H9 (cell line): Measurements from ENCODE around the gene ATP8B2. TPM values are rescaled to one million over a fixed set of nuclear protein-coding genes. Genes with fewer than 3 reads are reported as not detected.

Experiments
- DNase-seq: peaks from one replicate; pipeline ENCODE4 v3.0.0-alpha.2; 2017
- H2AFZ ChIP-seq: one replicate; pipeline ENCODE4 v1.6.1; 2013; ENCODE audit warnings: mild to moderate bottlenecking, low read length, control low read depth, moderate library complexity
- H2AK5ac ChIP-seq: 2 replicates; pipeline ENCODE4 v1.6.1; 2013; ENCODE audit warnings: low read length, control low read depth, mixed read lengths; ENCODE audit not compliant: insufficient read length
- H2BK120ac ChIP-seq: one replicate; pipeline ENCODE4 v1.6.1; 2013; ENCODE audit warnings: low read depth, mild to moderate bottlenecking, low read length, control low read depth, inconsistent platforms; ENCODE audit not compliant: poor library complexity, severe bottlenecking
- H2BK12ac ChIP-seq: 2 replicates; pipeline ENCODE4 v1.6.1; 2013; ENCODE audit warnings: low read length, control low read depth, mixed read lengths, low read depth; ENCODE audit not compliant: insufficient read length
- H2BK15ac ChIP-seq: 2 replicates; pipeline ENCODE4 v1.6.1; 2013; ENCODE audit warnings: low read depth, low read length, control low read depth
- H2BK20ac ChIP-seq: one replicate; pipeline ENCODE4 v1.6.1; 2013; ENCODE audit warnings: low read depth, mild to moderate bottlenecking, low read length, control low read depth, inconsistent platforms; ENCODE audit not compliant: poor library complexity, severe bottlenecking
- H2BK5ac ChIP-seq: 2 replicates; pipeline ENCODE4 v1.6.1; 2013; ENCODE audit warnings: low read length, control low read depth, mixed read lengths; ENCODE audit not compliant: insufficient read length
- H3K14ac ChIP-seq: 2 replicates; pipeline ENCODE4 v1.6.1; 2013; ENCODE audit warnings: low read length, control low read depth; ENCODE audit not compliant: insufficient read depth
- H3K18ac ChIP-seq: 2 replicates; pipeline ENCODE4 v1.6.1; 2013; ENCODE audit warnings: low read depth, mild to moderate bottlenecking, mixed read lengths, low read length, control low read depth; ENCODE audit not compliant: insufficient read length
- H3K23ac ChIP-seq: 2 replicates; pipeline ENCODE4 v1.6.1; 2013; ENCODE audit warnings: low read length, control low read depth, mixed read lengths, low read depth; ENCODE audit not compliant: insufficient read length
- H3K23me2 ChIP-seq: 2 replicates; pipeline ENCODE4 v1.6.1; 2013; ENCODE audit warnings: low read depth, mild to moderate bottlenecking, mixed read lengths, low read length, control low read depth; ENCODE audit not compliant: insufficient read length, poor library complexity, severe bottlenecking
- H3K27ac ChIP-seq: 2 replicates; pipeline ENCODE4 v1.5.1; 2013; ENCODE audit warnings: low read length, control low read depth, mixed read lengths, low read depth; ENCODE audit not compliant: insufficient read length
- H3K27me3 ChIP-seq: 2 replicates; pipeline ENCODE4 v1.6.1; 2013; ENCODE audit warnings: low read length, control low read depth, inconsistent platforms; ENCODE audit not compliant: insufficient read depth
- H3K4ac ChIP-seq: 2 replicates; pipeline ENCODE4 v1.6.1; 2013; ENCODE audit warnings: low read depth, mild to moderate bottlenecking, control low read depth, inconsistent platforms, low read length, moderate library complexity
- H3K4me1 ChIP-seq: 2 replicates; pipeline ENCODE4 v1.6.1; 2013; ENCODE audit warnings: low read length, control low read depth, inconsistent platforms; ENCODE audit not compliant: insufficient read depth
- H3K4me2 ChIP-seq: 2 replicates; pipeline ENCODE4 v1.6.1; 2013; ENCODE audit warnings: low read length, control low read depth, mixed read lengths; ENCODE audit not compliant: insufficient read length, insufficient read depth
- H3K56ac ChIP-seq: 2 replicates; pipeline ENCODE4 v1.6.1; 2013; ENCODE audit warnings: low read depth, mild to moderate bottlenecking, mixed read lengths, low read length, control low read depth; ENCODE audit not compliant: insufficient read length
- H3K79me1 ChIP-seq: 2 replicates; pipeline ENCODE4 v1.6.1; 2013; ENCODE audit warnings: low read depth, mild to moderate bottlenecking, moderate library complexity, low read length, control low read depth, inconsistent platforms; ENCODE audit not compliant: insufficient read depth, poor library complexity, severe bottlenecking
- H3K79me2 ChIP-seq: 2 replicates; pipeline ENCODE4 v1.6.1; 2013; ENCODE audit warnings: low read length, control low read depth, inconsistent platforms; ENCODE audit not compliant: insufficient read depth
- H3K9ac ChIP-seq: 2 replicates; pipeline ENCODE4 v1.6.1; 2013; ENCODE audit warnings: low read length, control low read depth, mixed read lengths; ENCODE audit not compliant: insufficient read length; ENCODE audit errors: extremely low read depth
- H3K9me3 ChIP-seq: one replicate; pipeline ENCODE4 v1.6.1; 2013; ENCODE audit warnings: low read depth, low read length, inconsistent platforms; ENCODE audit not compliant: control insufficient read depth
- H3T11ph ChIP-seq: one replicate; pipeline ENCODE4 v1.6.1; 2013; ENCODE audit warnings: mild to moderate bottlenecking, low read length, control low read depth, inconsistent platforms
- H4K20me1 ChIP-seq: one replicate; pipeline ENCODE4 v1.6.1; 2013; ENCODE audit not compliant: control insufficient read depth, insufficient read length, insufficient read depth
- H4K5ac ChIP-seq: 2 replicates; pipeline ENCODE4 v1.6.1; 2013; ENCODE audit warnings: low read depth, mild to moderate bottlenecking, mixed read lengths, low read length, control low read depth; ENCODE audit not compliant: insufficient read length
- H4K8ac ChIP-seq: replicated peaks from 2 replicates; pipeline ENCODE4 v1.6.1; 2013; ENCODE audit warnings: low read length, control low read depth, mixed read lengths, low read depth; ENCODE audit not compliant: insufficient read length
- H4K91ac ChIP-seq: 2 replicates; pipeline ENCODE4 v1.6.1; 2013; ENCODE audit warnings: low read depth, mild to moderate bottlenecking, moderate library complexity, mixed read lengths, low read length, control low read depth; ENCODE audit not compliant: insufficient read length
- H3K27ac Mint-ChIP-seq, 3 experiments: 2 replicates in 2 of 3; 3 replicates in 1 of 3; pipeline ENCODE4 v1.8.0; 2020 to 2021; ENCODE audit warnings: mixed read lengths in 3 of 3, mild to moderate bottlenecking in 1 of 3, moderate library complexity in 1 of 3
- H3K27me3 Mint-ChIP-seq: 2 replicates; pipeline ENCODE4 v1.8.0; 2021; ENCODE audit warnings: low read depth, mild to moderate bottlenecking, moderate library complexity, mixed read lengths
- H3K36me3 Mint-ChIP-seq, 3 experiments: 2 replicates in 2 of 3; 3 replicates in 1 of 3; pipeline ENCODE4 v1.8.0; 2020 to 2021; ENCODE audit warnings: low read depth in 3 of 3, mixed read lengths in 3 of 3; ENCODE audit not compliant: insufficient read depth in 1 of 3
- H3K4me1 Mint-ChIP-seq, 2 experiments: 2 replicates each; pipeline ENCODE4 v1.8.0; 2020; ENCODE audit warnings: mixed read lengths in 2 of 2
- H3K4me3 Mint-ChIP-seq, 2 experiments: 2 replicates in 1 of 2; 3 replicates in 1 of 2; pipeline ENCODE4 v1.8.0; 2020 to 2021; ENCODE audit warnings: mild to moderate bottlenecking in 2 of 2, mixed read lengths in 2 of 2, moderate library complexity in 1 of 2
- H3K9me3 Mint-ChIP-seq, 2 experiments: 2 replicates in 1 of 2; 3 replicates in 1 of 2; pipeline ENCODE4 v1.8.0; 2020; ENCODE audit warnings: mild to moderate bottlenecking in 2 of 2, mixed read lengths in 2 of 2, moderate library complexity in 1 of 2
- WGBS: extraction: QIAGEN DNeasy Blood & Tissue Kit; methylation state at CpG from one replicate; pipeline ENCODE4 v1.1.7; 2013; ENCODE audit warnings: missing lambda C conversion rate, low lambda C conversion rate, mixed read lengths; ENCODE audit not compliant: insufficient read length; ENCODE audit errors: extremely low coverage; 5-methylcytosine and 5-hydroxymethylcytosine counted together
- total RNA-seq: library from RNA; stranded (reverse); gene quantifications from 2 replicates; pipeline ENCODE4 v1.2.1, GENCODE V29; 2021
- TF ChIP-seq, protein P1 (sequence below): fragments of 200-600 bp; sonication (generic); conservative IDR thresholded peaks from 3 replicates; pipeline ENCODE4 v1.8.0; 2021; ENCODE audit warnings: antibody characterized with exemption, mild to moderate bottlenecking

The ATP8B2 gene
- total RNA-seq, 1 experiment from 2014 or later = 37.6 TPM

DNA sequence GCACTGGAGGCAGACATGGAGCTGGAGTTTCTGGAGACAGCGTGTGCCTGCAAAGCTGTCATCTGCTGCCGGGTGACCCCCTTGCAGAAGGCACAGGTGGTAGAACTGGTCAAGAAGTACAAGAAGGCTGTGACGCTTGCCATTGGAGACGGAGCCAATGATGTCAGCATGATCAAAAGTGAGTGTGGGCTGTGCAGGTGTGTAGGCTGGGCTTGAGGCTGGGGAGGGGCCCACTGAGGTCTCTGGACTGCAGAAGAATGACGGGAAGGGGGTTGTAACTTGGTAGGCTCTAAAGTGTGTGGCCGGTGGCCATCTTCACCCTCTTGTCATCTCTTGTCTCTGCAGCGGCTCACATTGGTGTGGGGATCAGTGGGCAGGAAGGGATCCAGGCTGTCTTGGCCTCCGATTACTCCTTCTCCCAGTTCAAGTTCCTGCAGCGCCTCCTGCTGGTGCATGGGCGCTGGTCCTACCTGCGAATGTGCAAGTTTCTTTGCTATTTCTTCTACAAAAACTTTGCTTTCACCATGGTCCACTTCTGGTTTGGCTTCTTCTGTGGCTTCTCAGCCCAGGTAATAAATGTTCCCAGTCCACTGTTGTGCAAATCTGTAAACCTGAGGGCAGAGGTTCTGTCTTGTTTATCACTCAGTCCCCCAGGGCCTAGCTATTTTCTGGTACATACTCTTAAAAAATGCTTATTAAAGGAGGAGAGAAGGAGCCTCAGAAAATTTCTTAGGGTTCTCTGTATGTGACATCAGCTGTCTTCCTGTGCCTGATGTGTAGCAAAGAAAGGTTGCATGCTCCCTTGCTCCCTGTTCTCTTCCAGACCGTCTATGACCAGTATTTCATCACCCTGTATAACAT lies 19.9 kb downstream of the ATP8B2 start:
- Histone ChIP-seq H3K4me1 (no peaks in the 10 kb centered on the region), H2BK120ac (no peak overlapping the region), H2AK5ac (no peak overlapping the region), H4K91ac (no peak overlapping the region), H2AFZ (no peak overlapping the region), H3K9ac (no peak overlapping the region), H3K18ac (no peak overlapping the region), H4K5ac (no peak overlapping the region), H3K27ac (no peak overlapping the region), H3K27me3 (no peaks in the 10 kb centered on the region), H4K20me1 (no peaks in the 10 kb centered on the region), H3K14ac (no peak overlapping the region), H3K23ac (no peak overlapping the region), H2BK15ac (no peak overlapping the region; the same call in 1 of the 2 replicates), H3K56ac (no peak overlapping the region), H3K4me2 (no peak overlapping the region), H4K8ac (no peak overlapping the region), H3K9me3 (no peaks in the 10 kb centered on the region), H2BK20ac (no peak overlapping the region), H3K4ac (no peak overlapping the region), H3T11ph (no peak overlapping the region), H2BK5ac (no peak overlapping the region), H3K79me2 (no peaks in the 10 kb centered on the region), H2BK12ac (no peak overlapping the region), H3K79me1 (no peaks in the 10 kb centered on the region), H3K23me2 (no peaks in the 10 kb centered on the region)
- TF ChIP-seq, protein P1, sequence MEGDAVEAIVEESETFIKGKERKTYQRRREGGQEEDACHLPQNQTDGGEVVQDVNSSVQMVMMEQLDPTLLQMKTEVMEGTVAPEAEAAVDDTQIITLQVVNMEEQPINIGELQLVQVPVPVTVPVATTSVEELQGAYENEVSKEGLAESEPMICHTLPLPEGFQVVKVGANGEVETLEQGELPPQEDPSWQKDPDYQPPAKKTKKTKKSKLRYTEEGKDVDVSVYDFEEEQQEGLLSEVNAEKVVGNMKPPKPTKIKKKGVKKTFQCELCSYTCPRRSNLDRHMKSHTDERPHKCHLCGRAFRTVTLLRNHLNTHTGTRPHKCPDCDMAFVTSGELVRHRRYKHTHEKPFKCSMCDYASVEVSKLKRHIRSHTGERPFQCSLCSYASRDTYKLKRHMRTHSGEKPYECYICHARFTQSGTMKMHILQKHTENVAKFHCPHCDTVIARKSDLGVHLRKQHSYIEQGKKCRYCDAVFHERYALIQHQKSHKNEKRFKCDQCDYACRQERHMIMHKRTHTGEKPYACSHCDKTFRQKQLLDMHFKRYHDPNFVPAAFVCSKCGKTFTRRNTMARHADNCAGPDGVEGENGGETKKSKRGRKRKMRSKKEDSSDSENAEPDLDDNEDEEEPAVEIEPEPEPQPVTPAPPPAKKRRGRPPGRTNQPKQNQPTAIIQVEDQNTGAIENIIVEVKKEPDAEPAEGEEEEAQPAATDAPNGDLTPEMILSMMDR = peak; percentile 93
- peaks cover 9 to 14% of the 10 kb centered on the region in 2 experiments for H3K4me1 Mint-ChIP-seq
- H3K27ac Mint-ChIP-seq = peak overlapping the region in 2 of 3 experiments; percentile 44 to 68; a peak in 2 of 7 replicates
- no CpG with 5 or more reads among the region's 12 CpGs for WGBS
- H3K4me3 Mint-ChIP-seq = peak overlapping the region in 1 of 2 experiments; percentile 12; a peak in 1 of 5 replicates
- DNase-seq = peak; percentile 80
- peaks cover 55 to 89% (median 86%) of the 10 kb centered on the region in 3 experiments for H3K36me3 Mint-ChIP-seq
- H3K27me3 Mint-ChIP-seq = no peaks in the 10 kb centered on the region; the same call in 1 of the 2 replicates
- no peaks in the 10 kb centered on the region for H3K9me3 Mint-ChIP-seq
